ENCODE measurements around the gene UHRF1.

The UHRF1 gene

DNA sequence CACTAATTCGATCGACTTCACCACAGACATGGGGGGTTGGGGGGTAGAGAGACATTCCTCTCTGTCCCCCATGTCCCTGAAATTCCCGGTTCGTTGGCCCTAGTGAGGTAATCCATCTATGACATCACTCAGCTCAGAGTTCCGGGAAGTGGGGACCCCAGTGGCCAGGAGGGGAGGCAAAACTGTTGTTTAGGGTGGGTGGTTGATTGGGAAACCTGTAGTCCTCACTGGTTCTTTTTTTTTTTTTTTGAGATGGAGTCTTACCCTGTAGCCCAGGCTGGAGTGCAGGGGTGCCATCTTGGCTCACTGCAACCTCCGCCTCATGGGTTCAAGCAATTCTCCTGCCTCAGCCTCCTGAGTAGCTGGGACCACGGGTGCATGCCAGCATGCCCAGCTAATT lies 6.5 kb upstream of the UHRF1 start, which contains the start of gene ARRDC5:
Gene ARRDC5, minus strand, starts transcription at position 101 of the 400 bp plus-strand sequence. Its CDS starts 71 bp downstream, at position 30.
- no peak for DNase-seq

DNA sequence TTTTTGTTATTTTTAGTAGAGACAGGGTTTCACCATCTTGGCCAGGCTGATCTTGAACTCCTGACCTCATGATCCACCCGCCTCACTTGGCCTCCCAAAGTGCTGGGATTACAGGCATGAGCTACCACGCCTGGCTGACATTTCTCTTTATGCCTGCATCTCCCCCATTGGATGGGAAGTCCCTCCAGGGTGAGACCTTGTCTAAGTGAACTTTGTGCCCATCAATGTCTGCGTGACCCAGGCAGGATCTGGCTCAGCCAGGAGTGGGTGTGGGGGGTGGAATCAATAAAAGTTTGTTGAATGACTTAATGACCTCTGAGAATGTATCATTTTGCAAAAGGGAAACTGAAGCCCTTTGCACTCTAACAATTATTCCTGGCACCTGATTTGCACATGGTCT lies 4.8 kb upstream of the UHRF1 start:
- DNase-seq: no peak

DNA sequence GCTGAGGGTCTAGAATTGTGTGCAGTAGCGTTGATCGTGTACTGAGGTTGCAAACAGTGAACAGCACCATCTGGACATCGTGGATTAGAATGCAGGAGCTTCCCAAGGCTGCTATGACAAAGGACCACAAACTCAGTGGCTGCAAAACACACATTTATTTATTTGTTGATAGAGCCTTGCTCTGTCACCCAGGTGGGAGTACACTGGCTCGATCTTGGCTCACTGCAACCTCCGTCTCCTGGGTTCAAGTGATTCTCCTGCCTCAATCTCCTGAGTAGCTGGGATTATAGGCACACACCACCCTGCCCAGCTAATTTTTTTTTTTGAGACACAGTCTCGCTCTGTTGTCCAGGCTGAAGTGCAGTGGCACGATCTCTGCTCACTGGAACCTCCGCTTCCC lies 2.3 kb upstream of the UHRF1 start:
- no peak for DNase-seq

GRCh38 chr19:4908360-4908759 lies 941 bp upstream of the UHRF1 start:
- no peak for DNase-seq

GRCh38 chr19:4908781-4909155 lies 533 bp upstream of the UHRF1 start:
- DNase-seq: no peak

GRCh38 chr19:4909897-4910593 lies 744 bp downstream of the UHRF1 start:
- peak; percentile 89 for DNase-seq

DNA sequence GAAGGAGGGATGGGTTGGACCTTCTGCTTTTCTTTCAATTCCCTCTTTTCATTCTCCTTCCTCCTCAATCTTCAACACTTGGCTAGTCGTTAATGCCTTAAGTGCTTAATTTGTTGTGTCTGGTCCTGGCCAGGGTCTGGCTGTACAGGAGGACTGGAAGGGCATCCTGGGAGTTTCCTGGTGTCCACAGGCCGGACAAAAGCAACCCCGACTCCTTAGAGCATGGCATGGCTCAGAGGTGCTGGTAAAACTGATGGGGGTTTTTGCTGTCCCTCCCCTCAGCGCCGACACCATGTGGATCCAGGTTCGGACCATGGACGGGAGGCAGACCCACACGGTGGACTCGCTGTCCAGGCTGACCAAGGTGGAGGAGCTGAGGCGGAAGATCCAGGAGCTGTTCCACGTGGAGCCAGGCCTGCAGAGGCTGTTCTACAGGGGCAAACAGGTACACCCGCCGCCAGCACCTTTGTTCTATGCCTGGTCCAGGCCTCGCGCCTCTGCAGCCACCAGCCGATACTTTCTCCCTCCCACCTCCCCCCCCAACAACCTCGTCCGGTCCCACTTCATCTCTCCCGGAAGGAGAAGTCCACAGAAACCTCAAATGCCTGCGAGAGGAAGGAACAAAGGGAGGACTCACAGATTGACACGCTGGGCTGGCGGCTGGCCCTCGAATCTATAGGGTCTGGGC lies 1.4 kb downstream of the UHRF1 start:
- DNase-seq: no peak

DNA sequence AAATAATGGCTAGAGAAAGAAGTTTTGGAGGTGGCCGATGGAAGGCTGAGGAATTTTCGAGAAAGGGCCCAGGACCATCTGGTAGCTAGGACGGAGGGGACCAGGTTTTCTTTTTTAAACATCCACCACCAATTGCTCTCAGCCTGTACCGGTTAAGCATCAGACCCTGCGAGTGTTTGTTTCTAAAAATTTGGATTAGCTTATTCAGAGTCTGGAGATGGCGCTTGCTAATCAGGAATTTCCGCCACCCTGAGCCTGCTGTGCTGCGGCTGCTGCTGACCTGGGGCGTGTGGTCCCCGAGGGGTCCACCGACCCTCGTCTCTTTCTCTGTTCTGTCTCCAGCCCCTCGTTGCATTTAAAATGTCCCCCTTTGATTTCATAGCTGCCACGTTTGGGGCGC lies 2.0 kb downstream of the UHRF1 start:
- no peak for DNase-seq

DNA sequence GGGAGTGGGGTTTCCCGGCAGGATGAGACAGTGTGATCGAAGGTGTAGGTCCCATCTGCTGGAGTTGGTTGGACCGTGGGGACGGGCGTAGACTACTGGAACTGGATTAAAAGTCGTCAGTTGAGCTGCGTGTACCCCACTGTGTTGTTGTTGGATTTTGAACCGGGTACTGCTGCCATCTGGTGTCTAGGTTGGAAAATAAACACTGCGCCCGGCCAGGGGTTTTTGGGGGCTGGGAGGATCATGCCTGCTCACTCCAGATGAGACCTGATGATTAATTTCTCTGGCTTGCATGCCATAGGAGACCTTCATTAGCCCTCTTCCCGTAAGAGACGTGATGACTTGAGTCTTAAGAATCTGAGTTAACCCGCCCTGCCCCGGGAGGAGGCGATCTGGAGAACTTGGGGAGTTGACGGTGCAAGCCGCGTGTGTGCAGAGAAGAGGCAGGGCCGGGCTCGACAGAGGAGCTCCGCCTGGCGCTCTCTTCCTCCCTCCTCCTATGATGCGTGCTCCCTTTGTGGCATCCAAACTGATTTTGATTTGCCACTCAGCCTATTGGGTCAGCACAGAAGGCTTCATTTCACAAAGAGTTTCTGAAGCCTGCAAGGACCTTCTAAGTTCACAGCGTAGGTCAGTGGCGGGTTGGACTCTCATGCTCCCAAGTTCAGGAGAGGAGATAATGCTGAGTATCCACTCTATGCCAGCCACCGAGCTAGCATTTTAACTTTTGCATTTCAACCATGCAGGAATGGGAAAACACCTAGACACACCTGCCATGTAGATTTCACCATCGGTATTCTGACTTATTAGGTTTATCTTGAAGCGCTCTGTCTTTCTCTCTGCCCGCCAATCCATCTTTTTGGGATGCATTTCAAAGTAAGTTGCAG lies 2.7 kb downstream of the UHRF1 start:
- DNase-seq: peak; percentile 27

DNA sequence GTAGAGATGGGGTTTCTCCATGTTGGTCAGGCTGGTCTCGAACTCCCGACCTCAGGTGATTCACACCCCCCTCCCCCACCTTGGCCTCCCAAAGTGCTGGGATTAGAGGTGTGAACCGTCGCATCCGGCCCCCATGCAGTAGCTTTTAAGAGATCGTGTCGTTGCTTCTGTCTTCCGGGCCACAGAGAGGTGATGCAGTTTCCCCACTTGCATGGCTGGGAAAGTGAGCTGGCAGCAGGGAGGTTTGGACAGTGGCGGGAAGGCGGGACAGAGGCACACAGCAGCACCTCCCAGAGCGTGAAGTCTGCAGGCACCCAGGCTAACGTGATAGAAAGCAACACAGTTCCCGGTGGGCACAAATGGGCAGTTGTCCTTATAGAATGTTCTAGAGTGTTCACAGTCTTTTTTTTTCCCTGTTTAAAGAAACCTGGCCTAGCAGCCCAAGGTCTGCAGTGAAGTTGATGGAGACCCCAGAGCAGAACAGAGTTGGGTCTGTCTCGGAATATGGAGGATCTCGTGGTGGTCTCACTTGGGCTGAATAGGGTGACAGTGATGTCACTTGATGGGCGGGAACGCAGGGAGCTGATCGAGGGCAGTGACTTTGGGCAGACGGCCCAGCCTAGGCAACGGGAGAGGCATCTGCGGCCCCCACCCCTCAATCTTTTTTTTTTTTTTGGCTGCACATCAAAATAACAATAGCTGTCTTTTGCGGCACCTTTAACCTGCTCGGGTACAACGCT lies 4.9 kb downstream of the UHRF1 start:
- no peak for DNase-seq

- DNase-seq: no peak
Measured at GRCh38 chr19:4914736-4915501, 5.6 kb downstream of the UHRF1 start.

DNA sequence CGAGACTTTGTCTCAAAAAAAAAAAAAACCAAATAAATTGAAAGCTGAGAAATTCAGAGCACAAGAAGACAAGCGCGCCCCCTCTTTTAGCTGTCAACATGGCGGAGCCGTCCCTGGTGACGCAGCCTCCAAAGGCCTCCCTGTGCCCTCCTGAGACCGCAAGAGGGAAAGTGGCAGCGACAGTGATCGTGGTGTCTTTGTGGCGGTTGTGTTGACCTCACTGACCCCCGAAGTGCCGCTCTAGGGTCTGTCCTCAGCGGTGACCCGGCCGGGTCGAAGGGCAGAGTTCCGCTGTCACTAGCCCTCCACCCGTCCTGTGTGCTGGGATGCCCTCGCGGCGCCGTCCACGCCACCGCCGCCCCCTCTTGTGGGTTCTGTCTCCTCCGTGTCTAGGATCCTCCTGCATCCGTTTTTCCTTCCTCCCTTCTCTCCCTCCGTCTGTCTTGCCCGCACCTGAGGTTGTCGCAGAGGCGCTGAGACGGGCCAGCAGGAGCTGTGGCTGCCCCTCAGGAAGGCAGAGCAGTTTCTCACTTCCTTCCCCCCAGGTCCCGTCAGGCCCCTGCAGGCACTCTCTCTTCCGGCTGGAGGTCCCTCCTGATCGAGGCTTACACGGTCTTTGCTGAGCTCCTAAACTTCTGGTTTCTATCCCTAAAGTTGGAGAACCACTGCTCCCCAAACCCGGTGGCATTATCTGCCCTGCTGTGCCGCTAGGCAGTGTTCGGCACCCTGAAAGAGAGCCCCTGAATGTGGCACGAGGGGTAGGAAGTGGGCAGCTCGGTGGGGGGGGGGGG lies 7.2 kb downstream of the UHRF1 start:
- no peak for DNase-seq

DNA sequence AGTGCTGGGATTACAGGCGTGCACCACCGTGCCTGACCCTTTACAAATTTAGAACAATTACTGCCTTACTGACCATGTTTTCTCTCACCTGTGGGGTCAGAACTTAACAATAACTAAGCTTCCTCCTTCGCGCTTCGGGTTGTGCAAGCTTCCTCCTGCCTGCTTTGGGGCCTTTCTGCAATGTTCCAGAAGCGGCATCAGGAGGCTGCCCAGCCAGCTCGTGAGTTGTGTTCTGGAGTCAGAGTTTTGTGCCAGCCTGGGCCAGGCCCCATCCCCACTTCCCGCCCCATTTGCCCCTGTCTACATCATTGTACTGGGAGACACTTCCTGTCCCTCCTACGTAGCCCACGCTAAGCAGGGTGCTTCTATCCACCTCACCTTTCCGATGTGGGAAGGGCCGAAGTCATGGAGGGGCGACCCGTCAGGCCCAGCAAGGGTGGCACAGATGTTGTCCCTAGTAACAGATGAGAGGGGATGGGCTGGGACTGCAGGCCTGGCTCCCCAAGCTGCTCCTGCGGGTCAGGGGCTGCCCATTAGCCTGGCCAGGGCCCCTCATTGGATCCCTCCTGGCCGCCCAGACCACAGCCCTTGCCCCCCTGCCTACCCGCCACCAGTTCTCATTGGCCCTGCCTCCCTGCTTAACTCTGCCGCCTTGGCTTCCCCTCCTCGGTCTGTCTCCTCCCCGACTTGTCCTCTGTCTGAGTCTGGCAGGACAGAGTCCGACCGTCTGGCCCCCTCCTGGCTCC lies 13.4 kb downstream of the UHRF1 start:
- DNase-seq: no peak

GRCh38 chr19:4923276-4923747 lies 14.0 kb downstream of the UHRF1 start:
- no peak for DNase-seq

- no peak for DNase-seq
Measured at GRCh38 chr19:4929186-4929585, 19.9 kb downstream of the UHRF1 start.

- no peak for DNase-seq
Measured at GRCh38 chr19:4930664-4931063, 21.4 kb downstream of the UHRF1 start.

DNA sequence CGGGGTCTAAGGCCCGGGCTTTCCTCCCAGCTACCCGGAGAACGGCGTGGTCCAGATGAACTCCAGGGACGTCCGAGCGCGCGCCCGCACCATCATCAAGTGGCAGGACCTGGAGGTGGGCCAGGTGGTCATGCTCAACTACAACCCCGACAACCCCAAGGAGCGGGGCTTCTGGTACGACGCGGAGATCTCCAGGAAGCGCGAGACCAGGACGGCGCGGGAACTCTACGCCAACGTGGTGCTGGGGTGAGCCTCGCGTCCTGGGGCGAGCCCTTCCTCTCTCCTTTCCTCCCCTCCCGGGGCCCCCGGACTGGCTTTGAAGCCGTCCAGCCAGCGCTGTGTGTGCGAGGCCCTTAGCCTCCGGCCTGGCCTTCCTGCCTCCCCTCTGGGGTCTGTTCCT lies 23.4 kb downstream of the UHRF1 start:
- no peak for DNase-seq

GRCh38 chr19:4933528-4933927 lies 24.2 kb downstream of the UHRF1 start:
- DNase-seq: no peak

- DNase-seq: no peak
Measured at GRCh38 chr19:4935444-4935843, 26.1 kb downstream of the UHRF1 start.

DNA sequence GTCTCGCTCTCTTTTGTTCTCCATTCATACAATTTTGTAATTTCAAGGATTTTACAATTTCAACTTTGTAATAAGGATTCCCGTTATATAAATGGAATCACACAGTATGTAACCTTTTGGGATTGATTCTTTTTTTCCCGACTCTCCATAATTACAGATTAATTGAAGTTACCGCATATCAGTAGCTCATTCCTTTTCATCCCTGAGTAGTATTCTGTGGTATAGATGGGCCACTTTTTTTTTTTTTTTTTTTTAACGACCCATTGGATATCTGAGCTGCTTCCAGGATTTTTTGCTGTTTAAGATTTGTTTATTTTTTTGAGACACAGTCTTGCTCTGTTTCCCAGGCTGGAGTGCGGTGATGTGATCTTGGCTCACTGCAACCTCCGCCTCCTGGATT lies 27.8 kb downstream of the UHRF1 start:
- DNase-seq: no peak
